ENCODE results near the gene NCK1.
"Not testable (repeated sequence)": the region's sequence is repeated elsewhere in the genome, so short reads cannot be mapped to it uniquely, and the experiment has no call there.

Gene NCK1

DNA sequence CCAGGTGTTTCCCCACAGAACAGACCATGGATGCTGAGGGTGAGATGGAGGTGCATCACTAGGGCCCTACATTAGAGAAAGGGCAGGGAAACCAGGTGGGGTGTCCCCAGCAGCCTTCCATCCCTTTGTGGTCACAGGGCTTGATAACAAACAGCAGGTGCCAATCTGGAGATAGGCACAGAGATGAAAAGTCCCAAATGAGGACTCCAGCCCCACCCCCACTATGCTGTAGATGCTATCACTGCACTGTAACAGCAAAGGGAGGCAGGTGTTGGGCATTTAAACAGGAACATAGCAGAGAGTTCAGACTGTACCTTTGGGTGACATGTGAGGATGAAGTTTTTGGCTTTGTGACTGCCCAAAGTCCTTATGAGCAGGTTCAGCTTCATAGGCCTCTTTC is 117.2 kb downstream of the NCK1 start:
- TF ChIP-seq, protein P1, sequence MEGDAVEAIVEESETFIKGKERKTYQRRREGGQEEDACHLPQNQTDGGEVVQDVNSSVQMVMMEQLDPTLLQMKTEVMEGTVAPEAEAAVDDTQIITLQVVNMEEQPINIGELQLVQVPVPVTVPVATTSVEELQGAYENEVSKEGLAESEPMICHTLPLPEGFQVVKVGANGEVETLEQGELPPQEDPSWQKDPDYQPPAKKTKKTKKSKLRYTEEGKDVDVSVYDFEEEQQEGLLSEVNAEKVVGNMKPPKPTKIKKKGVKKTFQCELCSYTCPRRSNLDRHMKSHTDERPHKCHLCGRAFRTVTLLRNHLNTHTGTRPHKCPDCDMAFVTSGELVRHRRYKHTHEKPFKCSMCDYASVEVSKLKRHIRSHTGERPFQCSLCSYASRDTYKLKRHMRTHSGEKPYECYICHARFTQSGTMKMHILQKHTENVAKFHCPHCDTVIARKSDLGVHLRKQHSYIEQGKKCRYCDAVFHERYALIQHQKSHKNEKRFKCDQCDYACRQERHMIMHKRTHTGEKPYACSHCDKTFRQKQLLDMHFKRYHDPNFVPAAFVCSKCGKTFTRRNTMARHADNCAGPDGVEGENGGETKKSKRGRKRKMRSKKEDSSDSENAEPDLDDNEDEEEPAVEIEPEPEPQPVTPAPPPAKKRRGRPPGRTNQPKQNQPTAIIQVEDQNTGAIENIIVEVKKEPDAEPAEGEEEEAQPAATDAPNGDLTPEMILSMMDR (IDR thresholded peaks at IDR 0.05; ENCODE audit: unreplicated experiment in 3 of 3) = no peak
- Mint-ChIP-seq H3K4me1 (no peaks in the 10 kb centered on the region), H3K27me3 (ENCODE audit: low read depth) (no peaks in the 10 kb centered on the region), H3K27ac (no peak overlapping the region), H3K4me3 (no peak overlapping the region), H3K9me3 (peaks cover 12% of the 10 kb centered on the region), H3K36me3 (ENCODE audit: low read depth) (peaks cover 4% of the 10 kb centered on the region)

DNA sequence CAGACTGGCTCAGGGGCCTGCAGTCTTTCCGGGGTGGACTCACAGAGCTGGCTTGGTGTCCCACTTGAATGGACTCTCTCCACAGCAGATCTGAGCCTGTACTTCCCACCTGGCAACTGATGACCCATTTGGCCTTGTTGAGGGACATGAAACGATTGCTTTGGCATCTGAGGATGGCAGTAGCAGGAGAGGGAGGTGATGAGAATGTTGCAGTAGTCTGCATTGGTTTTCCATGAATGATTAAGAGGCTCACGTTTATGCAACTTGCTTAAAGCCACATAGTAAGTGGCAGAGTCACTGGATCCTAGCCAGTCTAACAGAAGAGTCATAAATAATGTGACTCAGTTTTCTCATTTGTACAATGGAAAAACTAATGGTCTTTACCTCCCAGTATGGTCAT is 117.7 kb downstream of the NCK1 start:
- Mint-ChIP-seq H3K4me3 (no peak overlapping the region), H3K4me1 (peaks cover 4% of the 10 kb centered on the region), H3K27me3 (ENCODE audit: low read depth) (no peaks in the 10 kb centered on the region), H3K9me3 (peaks cover 9% of the 10 kb centered on the region), H3K36me3 (ENCODE audit: low read depth) (peaks cover 4% of the 10 kb centered on the region), H3K27ac (no peak overlapping the region)
- TF ChIP-seq, protein P1 (IDR thresholded peaks at IDR 0.05; ENCODE audit: unreplicated experiment in 3 of 3) = no peak

DNA sequence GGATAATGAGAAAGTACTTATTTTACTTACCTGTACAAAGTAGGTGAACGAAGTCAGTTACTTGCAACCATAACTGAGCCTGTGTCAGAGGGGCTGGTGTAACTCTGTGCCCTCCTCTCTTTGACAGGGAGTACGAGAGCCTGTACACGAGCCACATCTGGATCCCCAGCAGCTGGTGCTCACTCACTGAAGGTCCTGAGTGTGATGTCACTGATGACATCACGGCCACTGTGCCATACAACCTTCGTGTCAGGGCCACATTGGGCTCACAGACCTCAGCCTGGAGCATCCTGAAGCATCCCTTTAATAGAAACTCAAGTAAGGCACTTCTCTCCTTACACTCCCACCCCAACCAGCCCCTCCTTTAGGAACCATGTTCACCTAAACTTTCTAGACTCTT is 120.0 kb downstream of the NCK1 start:
- Mint-ChIP-seq H3K36me3 (ENCODE audit: low read depth) (peaks cover 6% of the 10 kb centered on the region), H3K9me3 (peaks cover 4% of the 10 kb centered on the region), H3K27ac (no peak overlapping the region), H3K27me3 (ENCODE audit: low read depth) (no peaks in the 10 kb centered on the region), H3K4me3 (no peak overlapping the region), H3K4me1 (peaks cover 8% of the 10 kb centered on the region)
- TF ChIP-seq, protein P1 (IDR thresholded peaks at IDR 0.05; ENCODE audit: unreplicated experiment in 3 of 3) = no peak

DNA sequence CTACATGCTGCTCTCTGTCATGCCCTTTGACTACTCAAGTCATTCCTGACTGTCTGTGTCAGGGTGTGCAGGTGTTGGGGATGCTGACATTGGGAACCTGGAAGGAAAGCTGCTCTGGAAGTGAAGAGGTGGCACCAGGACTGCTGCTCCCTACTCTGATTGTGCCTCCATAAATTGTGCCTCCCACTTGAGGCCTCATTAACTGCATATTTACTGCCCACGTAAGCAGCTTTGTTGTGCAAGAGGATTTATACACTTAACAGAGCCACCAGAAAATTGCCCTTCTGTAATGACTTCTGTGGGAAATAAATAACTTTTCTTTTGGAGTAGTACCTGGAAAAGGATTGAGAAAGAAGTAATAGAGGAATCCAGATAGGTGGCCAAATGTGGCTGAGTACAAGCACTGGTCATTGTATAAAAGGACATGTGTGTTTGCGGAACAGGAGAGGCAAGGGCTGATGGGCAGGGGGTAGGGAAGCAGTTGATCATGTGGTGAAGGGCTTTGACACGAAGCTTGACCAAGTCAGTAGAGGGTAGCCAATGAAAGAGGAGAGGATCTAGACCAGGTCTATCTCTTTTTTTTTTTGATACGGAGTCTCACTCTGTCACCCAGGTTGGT is 120.6 kb downstream of the NCK1 start:
- Mint-ChIP-seq H3K36me3 (ENCODE audit: low read depth) (peaks cover 8% of the 10 kb centered on the region), H3K4me1 (peaks cover 8% of the 10 kb centered on the region), H3K4me3 (no peak overlapping the region), H3K27ac (peak overlapping the region in 1 of 3 experiments; percentile 10), H3K27me3 (ENCODE audit: low read depth) (no peaks in the 10 kb centered on the region), H3K9me3 (peaks cover 6% of the 10 kb centered on the region)
- TF ChIP-seq, protein P1 (IDR thresholded peaks at IDR 0.05; ENCODE audit: unreplicated experiment in 3 of 3) = no peak

- TF ChIP-seq, protein P1 (IDR thresholded peaks at IDR 0.05; ENCODE audit: unreplicated experiment in 3 of 3) = no peak
- Mint-ChIP-seq H3K9me3 (peaks cover 6% of the 10 kb centered on the region), H3K27me3 (ENCODE audit: low read depth) (no peaks in the 10 kb centered on the region), H3K27ac (no peak overlapping the region), H3K4me1 (peaks cover 8% of the 10 kb centered on the region), H3K36me3 (ENCODE audit: low read depth) (peaks cover 8% of the 10 kb centered on the region), H3K4me3 (no peak overlapping the region)
These were observed 122.8 kb downstream of the NCK1 start for GRCh38 chr3:136984837-136985236.

- not testable (repeated sequence) for H3K4me3 Mint-ChIP-seq; H3K36me3 Mint-ChIP-seq (ENCODE audit: low read depth); H3K27ac Mint-ChIP-seq; H3K27me3 Mint-ChIP-seq (ENCODE audit: low read depth); H3K4me1 Mint-ChIP-seq; H3K9me3 Mint-ChIP-seq
These were observed 125.5 kb downstream of the NCK1 start for GRCh38 chr3:136987398-136987980.

Data from nephron (organoid).